HG03460 (cell line): ENCODE data around the gene CDH15.

Source experiments
- ATAC-seq: cut with Tn5 transposase; IDR thresholded peaks from one replicate; pipeline ENCODE4 v1.9.1; 2021; ENCODE audit not compliant: unreplicated experiment

The CDH15 gene

DNA sequence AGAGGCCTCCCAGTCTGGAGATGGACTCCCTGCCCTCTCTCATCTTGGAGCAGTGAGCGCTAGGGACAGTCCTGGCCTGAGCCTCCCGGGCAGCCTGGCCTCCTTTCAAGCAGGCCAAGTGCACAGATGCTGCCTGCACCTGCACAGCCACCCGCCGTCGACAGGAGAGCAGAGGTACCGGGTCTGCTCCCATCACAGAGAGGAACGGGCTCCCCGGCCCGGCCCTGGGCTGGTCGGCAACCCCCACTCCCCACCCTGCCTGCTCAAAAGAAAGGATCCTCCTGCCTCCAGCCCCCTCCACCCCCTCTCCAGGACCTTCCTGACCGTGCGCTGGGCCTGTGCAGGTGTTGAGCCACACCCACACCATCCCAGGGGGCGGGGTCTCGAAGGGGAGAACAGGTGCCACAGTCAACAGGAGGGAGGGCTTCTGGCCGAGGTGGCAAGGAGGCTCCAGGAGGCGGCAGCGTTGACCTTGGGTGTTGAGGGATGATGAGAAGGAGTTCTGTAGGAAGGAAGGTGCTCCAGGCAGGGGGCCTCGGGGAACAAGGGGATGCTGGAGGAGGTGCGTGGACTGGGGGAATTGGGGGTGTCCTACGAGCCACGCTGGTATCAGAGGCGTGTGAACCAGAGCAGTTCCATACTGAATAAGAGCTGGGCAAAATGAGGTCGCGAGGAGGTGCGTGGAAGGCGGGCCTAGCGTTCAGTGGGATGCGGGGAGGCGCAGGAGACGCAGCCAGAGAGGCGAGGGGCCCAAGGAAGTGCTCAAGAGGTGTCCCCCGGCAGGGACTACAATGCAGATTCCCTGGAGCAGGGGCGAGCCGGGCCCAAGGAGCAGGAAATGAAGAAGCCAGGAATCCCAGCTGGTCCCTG lies 967 bp upstream of the CDH15 start:
- ATAC-seq: no peak

DNA sequence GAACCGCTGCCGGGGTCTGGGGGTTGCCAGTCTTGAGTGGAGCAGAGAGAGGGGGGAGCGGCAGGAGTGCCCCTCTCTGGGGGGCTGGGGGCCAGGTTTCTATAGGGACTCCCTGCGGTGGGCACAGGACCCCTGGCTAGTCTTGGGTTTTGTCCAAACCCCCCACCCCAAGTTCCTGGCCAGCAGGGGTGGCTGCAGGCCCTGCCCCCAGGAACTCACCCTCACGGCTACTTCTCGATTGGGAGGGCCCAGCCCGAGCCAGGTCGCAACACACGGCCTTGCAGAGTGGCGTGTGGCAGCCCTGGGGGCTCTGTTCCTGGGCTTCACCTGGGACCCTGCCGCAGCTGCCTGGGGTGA lies 601 bp downstream of the CDH15 start:
- ATAC-seq: no peak

GRCh38 chr16:89172528-89173173 lies 1.1 kb downstream of the CDH15 start:
- ATAC-seq: no peak

- ATAC-seq: no peak
These were observed 1.8 kb downstream of the CDH15 start for GRCh38 chr16:89173174-89173921.

- ATAC-seq: no peak
These were observed 2.7 kb downstream of the CDH15 start for GRCh38 chr16:89174055-89174827.

GRCh38 chr16:89174877-89175276 lies 3.3 kb downstream of the CDH15 start:
- no peak for ATAC-seq

DNA sequence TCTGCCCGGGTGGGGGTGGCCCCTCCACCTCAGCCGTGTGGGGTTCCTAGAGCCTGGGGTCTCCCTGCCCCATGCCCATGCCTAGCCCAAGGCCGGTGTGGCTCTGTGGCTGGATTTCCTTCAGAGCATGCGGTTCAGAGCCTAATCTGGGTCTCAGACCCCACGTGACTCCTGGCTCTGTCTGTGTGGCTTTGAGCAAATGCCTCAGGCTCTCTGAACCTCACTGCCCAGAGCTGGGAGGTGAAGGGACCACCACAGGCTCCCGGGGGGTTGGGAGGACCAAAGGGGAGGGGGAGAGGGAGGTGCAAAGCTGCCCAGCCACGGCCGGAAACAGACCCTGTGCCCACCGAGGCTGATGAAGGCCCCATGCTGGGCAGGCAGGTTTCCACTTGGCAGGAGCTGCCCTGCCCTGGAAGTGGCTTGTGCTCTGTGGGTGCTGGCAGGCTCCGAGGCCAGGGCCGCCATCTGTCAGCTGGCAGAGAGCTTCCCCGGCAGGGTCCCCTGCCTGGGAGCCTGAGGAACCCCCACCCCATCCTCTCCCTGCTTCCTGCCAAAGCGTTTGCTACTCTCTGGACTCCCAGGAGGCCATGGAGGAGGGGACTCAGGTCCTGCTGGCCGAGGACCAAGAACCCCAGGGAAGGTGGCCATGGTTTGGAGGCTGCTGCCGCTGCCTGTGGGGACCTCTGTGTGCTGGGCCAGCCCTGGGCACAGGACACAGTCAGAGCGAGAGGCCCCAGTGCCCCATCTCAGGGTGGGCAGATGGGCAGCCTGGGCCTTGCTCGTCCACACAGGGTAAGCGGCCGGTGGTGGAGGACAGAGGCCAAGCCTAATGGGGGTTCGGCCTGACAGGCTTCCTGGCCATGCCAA lies 4.0 kb downstream of the CDH15 start:
- ATAC-seq: no peak

DNA sequence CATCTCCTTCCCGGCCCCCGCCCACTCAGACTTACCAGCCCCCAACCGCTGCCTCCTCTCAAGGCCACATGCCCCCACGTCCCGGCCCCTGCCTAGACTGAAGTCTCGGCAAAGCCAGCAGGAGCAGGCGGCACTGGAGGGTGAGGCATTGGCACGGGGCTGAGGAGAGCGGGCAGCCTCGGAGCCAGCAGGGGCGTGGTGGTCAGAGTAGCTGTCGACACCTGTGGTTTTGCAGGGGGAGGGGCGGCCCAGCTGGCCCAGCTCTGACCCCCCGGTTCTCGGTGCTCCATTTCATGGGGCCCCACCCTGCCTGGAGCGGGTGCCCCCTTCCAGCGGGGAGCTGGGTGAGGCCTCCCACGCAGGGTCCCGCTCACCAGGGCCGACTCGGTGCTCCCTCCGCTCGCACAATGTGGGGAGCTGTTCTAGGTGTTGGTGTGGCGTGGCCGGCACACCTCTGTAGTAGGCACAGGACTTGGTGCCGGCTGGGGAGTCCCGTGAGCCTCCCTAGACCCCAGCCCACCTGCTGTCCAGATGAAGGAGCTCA lies 4.7 kb downstream of the CDH15 start:
- no peak for ATAC-seq

- ATAC-seq: no peak
These were observed 5.2 kb downstream of the CDH15 start for GRCh38 chr16:89176717-89177116.

- ATAC-seq: no peak
These were observed 6.0 kb downstream of the CDH15 start for GRCh38 chr16:89177501-89177900.

GRCh38 chr16:89178453-89179147 lies 7.1 kb downstream of the CDH15 start:
- ATAC-seq: no peak

DNA sequence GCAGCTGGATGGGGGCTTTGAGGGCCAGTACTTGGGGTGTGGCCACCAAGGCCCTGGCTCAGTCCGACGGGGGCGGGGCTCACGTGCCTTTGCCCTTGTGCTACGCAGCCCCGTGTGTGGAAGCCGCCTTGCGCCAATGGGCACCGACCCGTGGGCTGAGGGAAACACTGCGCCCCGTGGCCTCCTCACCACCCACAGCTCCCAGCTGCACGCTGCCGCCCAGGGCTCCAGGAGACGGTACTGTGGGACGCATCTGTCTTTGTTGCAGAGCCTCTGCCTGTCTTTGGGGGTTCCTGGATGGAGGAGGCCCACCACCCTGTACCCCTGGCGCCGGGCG lies 7.6 kb downstream of the CDH15 start:
- no peak for ATAC-seq

DNA sequence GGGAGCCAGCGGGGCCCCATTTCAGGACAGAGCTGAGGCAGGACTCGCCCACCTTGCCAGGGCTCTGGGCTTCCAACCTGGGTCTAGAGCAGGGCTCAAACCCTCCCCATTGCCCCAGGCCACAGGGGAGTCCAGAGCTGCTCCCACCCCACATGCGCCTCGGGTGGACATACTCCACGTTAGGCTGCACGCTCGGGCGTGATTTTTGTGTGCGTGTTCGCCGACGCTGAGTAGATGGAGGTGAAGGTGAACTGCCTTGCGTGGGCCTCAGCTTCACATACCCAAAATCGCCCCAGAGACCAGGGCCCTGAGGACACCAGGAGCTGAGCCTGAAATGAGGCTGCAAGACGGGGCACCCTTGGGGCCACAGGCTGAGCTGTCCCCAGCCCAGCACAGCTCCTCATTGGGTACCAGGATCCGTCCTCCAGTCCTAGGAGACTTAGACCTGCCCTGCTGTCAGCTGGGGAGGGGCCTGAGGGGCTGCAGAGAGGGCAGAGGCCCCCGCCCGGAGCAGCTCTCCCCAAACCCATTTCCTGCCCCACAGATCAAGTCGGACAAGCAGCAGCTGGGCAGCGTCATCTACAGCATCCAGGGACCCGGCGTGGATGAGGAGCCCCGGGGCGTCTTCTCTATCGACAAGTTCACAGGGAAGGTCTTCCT lies 8.2 kb downstream of the CDH15 start:
- ATAC-seq: no peak

- ATAC-seq: no peak
These were observed 11.9 kb downstream of the CDH15 start for GRCh38 chr16:89183463-89183862.

DNA sequence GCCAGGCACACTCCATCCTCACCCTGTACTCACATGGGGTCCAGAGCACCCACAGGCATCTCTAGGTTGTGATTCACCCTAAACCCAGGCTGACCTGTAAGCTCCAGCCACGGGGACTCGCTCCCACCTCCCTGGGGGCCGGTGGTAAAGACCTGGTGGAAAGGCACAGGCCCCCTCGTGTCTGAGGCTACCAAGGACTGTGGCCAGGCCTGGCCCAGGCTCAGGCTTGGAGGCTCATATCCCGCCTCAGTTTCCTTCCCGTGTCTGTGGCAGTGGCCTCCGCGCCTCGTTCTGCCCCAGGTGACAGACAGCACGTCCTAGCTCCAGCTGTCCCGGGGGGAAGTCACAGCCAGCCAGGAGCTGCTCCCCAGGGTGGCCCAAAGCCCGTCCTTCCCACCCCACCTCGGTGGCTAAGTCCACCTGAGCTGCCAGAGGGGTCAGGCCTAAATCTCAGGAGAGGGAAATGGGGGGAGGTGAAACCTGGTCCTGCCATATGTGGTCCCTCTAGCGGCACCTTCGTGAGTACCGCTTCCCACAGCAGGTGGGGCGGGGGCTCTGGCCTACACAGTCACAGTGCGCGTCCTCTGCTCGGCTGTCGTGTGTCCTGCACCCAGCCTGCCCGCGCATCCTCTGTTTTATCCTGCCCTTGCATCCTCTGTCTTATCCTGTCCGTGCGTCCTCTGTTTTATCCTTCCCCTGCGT lies 12.6 kb downstream of the CDH15 start:
- ATAC-seq: no peak

DNA sequence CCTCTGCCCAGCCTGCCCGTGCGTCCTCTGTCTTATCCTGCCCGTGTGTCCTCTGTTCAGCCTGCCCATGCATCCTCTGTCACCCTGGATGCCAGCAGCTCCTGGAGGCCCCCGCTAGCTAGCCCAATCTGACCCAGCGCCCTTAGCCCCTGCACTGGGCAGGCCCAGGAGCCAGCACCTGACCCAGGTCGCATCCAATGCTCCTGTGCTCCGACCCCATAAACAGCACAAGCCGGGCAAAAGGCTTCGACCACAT lies 13.1 kb downstream of the CDH15 start:
- ATAC-seq: no peak

GRCh38 chr16:89184933-89185794 lies 13.6 kb downstream of the CDH15 start:
- ATAC-seq: no peak
